Spleen (tissue), 7 donors: ENCODE data around the gene EHMT1.

Source experiments
- CTCF ChIP-seq, 11 experiments: fragments of 200-600 bp in 7 of 11; fragments of 450-650 bp in 4 of 11; sonication (generic) in 4 of 11; IDR thresholded peaks in 8 of 11; conservative IDR thresholded peaks in 3 of 11; 1 replicate in 7 of 11; 2 replicates in 4 of 11; pipeline versions ENCODE4 v1.4.0 to v1.8.0; 2016 to 2021; ENCODE audit warnings: antibody characterized with exemption in 11 of 11, inconsistent platforms in 4 of 11, mild to moderate bottlenecking in 1 of 11
- POLR2A ChIP-seq, 3 donors: fragments of 450-650 bp; IDR thresholded peaks; one replicate each; pipeline ENCODE4 v1.5.1; 2017; ENCODE audit warnings: antibody characterized with exemption in 3 of 3, mild to moderate bottlenecking in 1 of 3
- donor health status: DM: no; HTN: no; CAD: no; lungs with moderate emphysema.
- donor health status: DM: no; HTN: no; CAD: no.
- donor health status: DM: no; HTN: no; CAD: no.

DNA sequence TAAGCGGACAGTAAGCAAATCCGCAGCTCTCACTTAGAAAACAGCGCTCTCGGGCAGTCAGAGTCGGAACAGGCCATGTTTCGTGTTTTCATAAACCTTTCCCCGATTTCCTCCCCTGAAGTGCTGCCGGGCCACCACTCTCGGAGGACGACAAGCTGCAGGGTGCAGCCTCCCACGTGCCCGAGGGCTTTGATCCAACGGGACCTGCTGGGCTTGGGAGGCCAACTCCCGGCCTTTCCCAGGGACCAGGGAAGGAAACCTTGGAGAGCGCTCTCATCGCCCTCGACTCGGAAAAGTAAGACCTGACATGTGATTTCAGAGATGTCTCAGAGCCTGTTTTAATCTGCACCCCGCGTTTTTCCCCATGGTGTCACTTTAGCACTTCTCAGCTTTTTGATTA is 159.0 kb downstream of the EHMT1 start:
- TF ChIP-seq POLR2A (IDR thresholded peaks at IDR 0.05) (no peak), CTCF (IDR thresholded peaks at IDR 0.05 in 8 of 11, conservative IDR thresholded peaks at IDR 0.05 in 3 of 11) (no peak)
